Measurements from ENCODE around the gene STK26.
"Not testable (repeated sequence)": the region's sequence is repeated elsewhere in the genome, so short reads cannot be mapped to it uniquely, and the experiment has no call there.

The STK26 gene

GRCh38 chrX:132040066-132040465 is 17.0 kb downstream of the STK26 start:
- no peak for DNase-seq

GRCh38 chrX:132041015-132041414 is 17.9 kb downstream of the STK26 start:
- DNase-seq: no peak

GRCh38 chrX:132043977-132044376 is 20.9 kb downstream of the STK26 start:
- DNase-seq: no peak

DNA sequence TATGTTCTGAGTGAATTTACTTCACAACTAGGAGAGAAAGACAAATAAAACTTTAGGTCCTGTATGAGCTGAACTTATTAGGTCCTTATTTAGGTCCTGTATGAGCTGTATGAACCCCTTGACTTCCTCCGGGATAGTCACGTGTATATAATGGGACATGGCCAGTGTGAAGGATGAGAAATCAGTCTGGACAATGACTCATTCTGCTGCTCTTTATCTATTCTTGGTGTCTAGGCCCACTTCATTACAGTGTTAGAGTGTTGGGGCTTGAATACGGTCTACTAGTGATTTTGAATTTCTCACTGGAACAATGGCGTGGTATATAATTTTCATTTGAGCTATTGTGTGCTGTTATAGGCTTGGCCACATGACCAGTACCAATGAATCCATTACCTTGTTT is 21.9 kb downstream of the STK26 start:
- DNase-seq: no peak

DNA sequence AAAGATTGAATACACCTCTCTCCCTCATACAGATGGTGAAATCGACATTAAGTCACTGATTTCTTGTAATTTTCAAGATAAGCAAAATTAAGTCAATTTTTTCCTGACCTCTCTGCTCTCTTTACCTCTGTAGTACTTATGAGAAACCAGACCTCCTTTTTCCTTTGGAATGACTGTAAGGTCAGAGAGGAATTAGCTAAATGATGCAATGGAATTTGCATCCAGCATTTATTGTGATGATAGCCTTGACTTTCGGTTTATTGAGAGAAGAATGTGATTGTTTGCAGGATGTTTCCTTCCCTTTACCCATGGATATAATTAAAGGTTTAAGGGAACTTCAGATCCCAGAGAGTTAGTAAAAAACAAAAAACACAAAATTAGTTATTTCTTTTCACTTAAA is 22.4 kb downstream of the STK26 start:
- no peak for DNase-seq

DNA sequence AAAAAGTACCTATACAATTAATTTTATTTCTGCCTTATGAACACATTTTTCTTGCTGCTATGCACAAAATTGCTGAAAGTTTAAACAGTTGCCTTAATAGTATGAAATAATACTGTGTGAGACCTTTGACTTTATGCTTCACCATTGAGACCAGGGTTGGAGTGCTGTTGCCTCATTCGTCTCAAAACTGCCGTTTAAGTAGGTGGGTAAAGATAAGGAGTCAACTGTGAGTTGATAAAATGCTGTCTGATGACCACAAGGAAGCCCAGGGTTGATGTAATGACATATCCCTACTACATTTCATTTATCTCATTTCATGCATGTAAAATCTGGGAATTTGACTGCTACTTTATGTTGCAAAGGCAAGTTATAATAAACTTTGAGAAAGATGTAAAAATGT is 23.4 kb downstream of the STK26 start:
- no peak for DNase-seq

GRCh38 chrX:132051778-132052177 is 28.7 kb downstream of the STK26 start:
- not testable (repeated sequence) for DNase-seq

- DNase-seq: no peak
Observed at GRCh38 chrX:132058050-132058449, 34.9 kb downstream of the STK26 start.

DNA sequence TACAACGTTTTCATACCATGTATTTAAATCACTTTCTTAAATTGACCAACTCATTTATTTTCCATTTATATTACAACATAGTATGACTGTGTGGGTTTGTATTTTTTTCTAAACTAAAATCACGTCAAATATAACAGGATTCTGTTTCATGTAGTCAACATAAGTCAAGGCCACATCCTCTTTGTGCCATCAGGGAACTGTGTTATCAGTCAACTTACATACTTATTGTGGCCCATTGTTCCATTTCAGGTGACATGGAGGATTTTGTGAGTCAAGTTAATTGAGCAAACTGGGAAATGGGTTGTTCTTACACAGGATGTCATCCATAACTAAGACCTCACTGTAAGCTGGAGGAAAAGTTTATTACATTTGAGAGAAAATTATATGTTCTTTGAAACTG is 35.9 kb downstream of the STK26 start:
- no peak for DNase-seq

- no peak for DNase-seq
Observed at GRCh38 chrX:132059973-132060540, 37.0 kb downstream of the STK26 start.

GRCh38 chrX:132063334-132063733 is 40.2 kb downstream of the STK26 start:
- DNase-seq: no peak

- DNase-seq: no peak
Observed at GRCh38 chrX:132063862-132064261, 40.8 kb downstream of the STK26 start.

- DNase-seq: no peak
Observed at GRCh38 chrX:132068405-132068804, 45.3 kb downstream of the STK26 start.

- DNase-seq: no peak
Observed at GRCh38 chrX:132071254-132071653, 48.2 kb downstream of the STK26 start.

DNA sequence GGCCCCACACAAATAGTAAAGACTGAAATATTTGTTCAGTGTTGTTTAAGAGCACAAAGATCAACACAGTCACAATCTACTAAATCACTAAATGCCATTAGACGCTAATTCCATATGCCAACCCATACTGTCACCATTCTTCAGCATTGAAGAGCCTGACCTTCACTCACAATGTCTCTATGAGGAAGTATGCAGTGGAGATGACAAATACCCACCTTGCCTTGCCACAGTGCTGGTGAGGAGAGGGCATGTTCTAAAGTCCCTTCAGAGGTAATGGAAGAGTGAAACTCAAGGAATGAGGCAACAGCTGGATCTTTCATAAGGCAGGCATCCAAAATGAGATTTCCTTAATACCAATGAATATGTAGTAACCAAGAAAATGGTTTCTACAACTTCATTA is 54.3 kb downstream of the STK26 start:
- DNase-seq: no peak

- no peak for DNase-seq
Observed at GRCh38 chrX:132077912-132078311, 54.8 kb downstream of the STK26 start.

DNA sequence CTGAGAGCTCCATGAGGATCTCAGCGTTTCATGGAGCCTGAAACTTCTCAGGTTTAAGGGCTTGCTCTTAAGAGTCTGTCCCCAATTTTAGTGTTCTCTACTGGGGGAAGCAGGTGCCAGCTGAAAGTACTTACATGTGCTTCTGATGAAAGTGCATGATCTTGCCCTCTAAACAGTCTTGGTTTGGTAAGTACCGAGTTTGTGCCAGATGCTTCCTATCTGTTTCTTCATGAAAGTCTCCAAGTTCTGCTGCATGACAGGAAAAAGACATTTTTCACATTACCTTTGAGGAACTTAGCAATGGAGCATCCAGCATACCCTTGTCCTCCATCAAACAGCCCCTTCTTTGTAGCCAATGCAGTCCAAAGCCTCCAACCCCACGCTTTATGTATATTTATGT is 62.7 kb downstream of the STK26 start:
- DNase-seq: no peak

- no peak for DNase-seq
Observed at GRCh38 chrX:132086672-132087071, 63.6 kb downstream of the STK26 start.

DNA sequence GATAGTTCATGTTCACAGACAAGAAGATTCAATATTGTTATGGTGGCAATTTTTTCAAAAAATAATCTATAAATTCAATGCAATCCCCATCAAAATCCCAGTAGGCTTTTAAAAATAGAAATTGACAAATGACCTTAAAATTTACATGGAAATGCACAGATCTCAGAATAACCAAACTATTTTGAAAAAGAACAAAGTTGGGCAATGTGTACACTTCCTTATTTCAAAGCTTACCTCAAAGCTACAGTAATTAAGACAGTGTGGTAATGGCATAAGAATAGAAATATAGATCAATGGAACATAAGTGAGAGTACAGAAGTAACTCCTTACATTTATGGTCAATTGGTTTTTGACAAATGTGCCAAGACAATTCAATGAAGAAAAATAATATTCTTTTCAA is 65.8 kb downstream of the STK26 start:
- DNase-seq: no peak

DNA sequence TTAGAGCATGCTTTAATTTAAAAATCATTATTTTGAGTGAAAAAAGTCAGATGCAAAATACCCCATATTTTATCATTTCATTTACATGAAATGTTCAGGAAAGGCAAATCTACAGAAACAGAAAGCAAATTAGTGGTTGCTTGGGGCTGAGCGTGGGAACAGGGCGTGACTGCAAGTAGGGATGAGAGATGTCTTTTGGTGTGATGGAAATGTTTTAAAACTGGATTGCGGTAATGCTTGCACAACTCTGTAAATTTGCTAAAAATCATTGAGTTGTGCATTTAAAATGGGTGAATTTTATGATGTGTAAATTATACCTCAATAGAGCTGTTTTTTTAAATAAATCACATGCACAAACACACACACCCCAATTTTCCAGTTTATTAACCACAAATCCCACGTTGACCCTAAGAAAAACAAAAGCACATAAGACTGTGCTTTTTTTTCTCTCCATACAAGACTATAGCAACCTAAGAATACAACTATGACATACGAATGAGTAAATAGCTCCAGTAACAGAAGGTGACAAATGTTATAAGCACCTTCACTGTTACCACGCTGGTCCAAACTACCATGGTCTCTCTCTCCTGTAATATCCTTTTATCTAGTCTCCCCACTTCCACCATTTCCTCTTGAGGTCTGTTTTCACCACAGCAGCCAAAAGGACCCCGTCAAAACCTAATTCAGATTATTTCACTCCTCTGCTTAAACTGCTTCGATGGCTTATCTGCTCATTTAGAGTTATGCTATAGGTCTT is 67.5 kb downstream of the STK26 start:
- no peak for DNase-seq

DNA sequence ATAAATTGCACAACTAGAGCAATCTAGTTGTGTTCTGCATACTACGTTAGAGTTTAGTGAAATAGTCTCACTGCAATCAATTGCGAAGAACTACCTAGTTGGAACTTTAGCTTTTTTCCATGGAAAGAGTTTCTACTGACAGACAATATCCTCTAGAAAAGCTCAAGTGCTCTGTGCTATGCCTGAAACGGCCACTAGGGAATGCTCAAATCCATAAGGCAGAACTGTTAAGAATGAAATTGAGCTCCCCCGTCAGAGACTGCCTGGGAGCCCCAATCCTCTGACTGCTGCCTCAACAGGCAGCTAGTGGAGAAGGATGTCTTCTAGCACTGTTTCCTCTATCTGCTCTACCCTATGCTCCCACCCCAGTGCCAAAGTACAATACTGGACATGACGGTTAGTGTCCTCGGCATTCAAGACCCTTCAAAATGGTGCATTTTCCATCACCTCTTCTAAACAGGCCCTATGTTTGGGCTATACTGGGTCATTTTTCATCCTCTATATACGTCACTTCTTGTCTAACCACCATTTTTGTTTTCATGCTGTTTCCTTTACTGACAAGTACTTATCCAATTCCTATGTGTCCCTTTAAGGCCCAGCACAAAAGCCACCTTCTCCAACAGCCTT is 69.5 kb downstream of the STK26 start:
- peak; percentile 68 for DNase-seq

DNA sequence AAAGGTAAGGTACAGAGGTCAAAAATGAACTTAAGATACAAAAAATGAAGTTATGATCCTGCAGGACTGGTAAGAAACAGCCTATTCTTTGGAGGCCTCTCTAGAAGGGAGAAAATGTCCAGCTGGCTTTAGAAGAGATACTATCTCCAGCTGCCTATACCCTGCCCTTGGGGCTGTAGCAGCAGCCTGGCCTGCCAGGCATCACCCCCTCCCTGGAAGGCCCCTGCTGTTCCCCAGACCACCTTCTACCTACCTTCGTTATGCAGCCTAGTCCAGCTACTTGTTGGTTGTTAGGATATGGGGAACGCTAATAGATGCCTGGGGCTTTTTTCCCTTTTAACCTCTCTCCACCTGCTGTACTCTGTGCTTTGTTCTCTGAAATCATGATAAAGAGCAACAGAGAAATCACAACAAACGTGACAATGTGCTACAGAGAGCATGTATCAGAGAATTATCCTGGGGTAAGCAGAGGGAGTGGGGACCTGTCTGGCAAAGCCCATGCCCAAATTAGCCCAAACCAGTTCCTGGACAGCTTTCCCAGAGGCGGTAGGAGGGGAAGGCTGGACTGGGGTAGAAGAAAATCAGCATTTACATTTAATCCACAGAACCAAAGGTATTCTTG is 70.2 kb downstream of the STK26 start:
- DNase-seq: no peak

GRCh38 chrX:132094164-132094563 is 71.1 kb downstream of the STK26 start:
- peak; percentile 50 for DNase-seq

DNA sequence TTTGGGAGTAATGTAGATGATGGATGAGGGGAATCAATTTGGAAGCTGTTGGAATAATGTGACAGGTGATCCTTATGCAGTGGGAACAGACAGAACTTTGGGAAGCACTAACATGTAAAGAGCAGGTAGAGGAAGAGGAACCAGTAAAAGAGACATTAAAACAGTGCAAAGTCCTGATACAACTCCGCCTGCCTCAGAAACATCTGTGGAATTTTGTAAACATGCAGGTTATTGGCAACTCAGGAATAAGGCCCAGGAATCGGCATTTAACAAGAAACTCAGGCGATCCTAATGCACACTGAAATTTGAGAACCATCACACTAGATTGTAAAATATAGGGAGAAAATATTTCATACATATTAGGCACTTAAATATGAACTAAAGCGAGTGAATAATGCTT is 75.6 kb downstream of the STK26 start:
- not testable (repeated sequence) for DNase-seq

Measured in femur (tissue), 1 donor.